Measurements from ENCODE around the gene SLC24A5. TPM values are rescaled to one million over a fixed set of nuclear protein-coding genes. Genes with fewer than 3 reads are reported as not detected.

The SLC24A5 gene
- not detected in 2 replicates for total RNA-seq

GRCh38 chr15:48120745-48121144 is at the start of gene SLC24A5:
SLC24A5 (plus strand) TSS chr15:48120990; CDS start chr15:48121045, 55 bp downstream.

GRCh38 chr15:48177766-48178647 is 57.2 kb downstream of the SLC24A5 start, which contains the start of gene MYEF2:
MYEF2 (minus strand) TSS chr15:48178295; CDS start chr15:48178237, 58 bp downstream.

GRCh38 chr15:48191574-48192225 is 70.9 kb downstream of the SLC24A5 start, which contains the start of gene CTXN2:
CTXN2 (plus strand) TSS chr15:48191665; CDS start chr15:48201301, 9,636 bp downstream.

Other genes with a start within 250 kb of the SLC24A5 start
- gene MYEF2, start 57.3 kb downstream of the SLC24A5 start, total RNA-seq = 6.5 and 12.9 TPM in 2 replicates
- gene CTXN2, start 70.7 kb downstream of the SLC24A5 start, total RNA-seq = not detected in 2 replicates
- gene SLC12A1, start 85.3 kb downstream of the SLC24A5 start, total RNA-seq = not detected in 2 replicates
- gene DUT, start 210.4 kb downstream of the SLC24A5 start, total RNA-seq = 35.2 and 40.4 TPM in 2 replicates

Data from dermis lymphatic vessel endothelial cell (primary cell).